ENCODE data around the gene DNAJC18. TPM values are rescaled to one million over a fixed set of nuclear protein-coding genes. Genes with fewer than 3 reads are reported as not detected.

DNAJC18 gene
- total and polyA plus RNA-seq, 2 experiments from 2014 or later = 10.6 to 14.4 TPM

DNA sequence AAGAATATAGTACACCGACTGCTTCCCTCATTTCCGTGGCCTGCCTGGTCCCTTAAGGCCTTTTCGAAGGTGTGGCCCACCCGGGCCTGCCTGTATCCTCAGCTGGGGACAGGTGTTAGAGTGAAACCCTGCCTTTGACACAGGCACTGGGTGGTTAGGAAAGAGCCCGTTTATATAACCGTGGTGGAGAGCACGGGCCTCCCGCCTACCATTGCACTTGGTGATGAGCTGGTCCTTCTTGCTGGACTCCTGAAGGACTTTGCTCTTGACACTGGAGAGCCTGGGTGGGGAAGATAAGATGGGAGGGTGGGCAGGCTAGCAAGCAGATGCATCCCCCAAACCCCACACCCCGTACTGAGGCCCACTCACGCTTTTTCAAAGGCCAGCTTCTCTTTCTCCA, 37.8 kb downstream of the DNAJC18 start:
- 91% methylated on average over 8 of the region's 10 CpGs for WGBS (ENCODE audit: low lambda C conversion rate, missing lambda C conversion rate)
- H3K4me2 ChIP-seq = no peak overlapping the region

DNA sequence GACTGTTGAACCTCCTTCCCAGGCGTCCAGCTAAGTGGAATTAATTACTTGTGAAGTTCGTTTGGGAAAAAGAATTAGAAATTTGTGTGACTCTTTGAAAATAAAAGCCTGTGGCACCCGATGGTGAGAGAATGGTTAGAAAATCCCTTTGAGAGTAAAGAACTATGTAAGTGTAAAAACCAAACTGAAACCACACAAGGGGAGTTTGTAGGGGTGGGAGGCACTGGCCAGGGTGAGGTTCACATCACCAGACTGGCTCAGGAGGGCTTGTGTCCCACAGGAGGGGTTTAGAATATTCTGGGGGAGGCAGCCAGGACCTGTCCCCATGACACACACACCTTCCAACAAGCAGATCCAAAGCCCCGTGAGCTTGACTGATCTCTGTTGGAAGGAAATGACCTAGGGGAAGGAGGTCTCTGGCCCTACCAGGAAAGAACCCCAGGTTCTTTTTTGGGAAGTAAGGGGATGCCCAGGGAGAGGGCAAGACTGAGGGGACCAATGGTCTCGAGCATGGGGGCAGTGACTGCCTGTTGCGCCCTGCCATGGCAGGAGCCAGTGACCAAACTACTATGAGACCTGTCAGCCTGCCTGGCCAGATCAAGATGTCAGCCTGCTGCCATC, 39.7 kb downstream of the DNAJC18 start:
- Histone ChIP-seq H3K4me2 (no peak overlapping the region), H3K27ac (no peak overlapping the region), H3K4me1 (ENCODE audit: insufficient read depth) (peaks cover 7% of the 10 kb centered on the region), H3K9me2 (replicated peaks; ENCODE audit: insufficient read depth) (no peaks in the 10 kb centered on the region), H2AFZ (no peak overlapping the region), H3K79me2 (no peaks in the 10 kb centered on the region), H3K27me3 (peaks cover 9% of the 10 kb centered on the region), H3K9me3 (ENCODE audit: low read depth) (no peaks in the 10 kb centered on the region), H3K36me3 (replicated peaks; ENCODE audit: insufficient read depth, low read depth) (no peaks in the 10 kb centered on the region), H3K4me3 (no peak overlapping the region), H4K20me1 (ENCODE audit: insufficient read depth, poor library complexity, severe bottlenecking) (no peaks in the 10 kb centered on the region)
- TF ChIP-seq EZH2 (IDR thresholded peaks at IDR 0.05; ENCODE audit: borderline replicate concordance) (no peak), EZH2phosphoT487 (IDR thresholded peaks at IDR 0.05; ENCODE audit: low read depth, severe bottlenecking, unreplicated experiment) (no peak)
- TF ChIP-seq, protein P1, sequence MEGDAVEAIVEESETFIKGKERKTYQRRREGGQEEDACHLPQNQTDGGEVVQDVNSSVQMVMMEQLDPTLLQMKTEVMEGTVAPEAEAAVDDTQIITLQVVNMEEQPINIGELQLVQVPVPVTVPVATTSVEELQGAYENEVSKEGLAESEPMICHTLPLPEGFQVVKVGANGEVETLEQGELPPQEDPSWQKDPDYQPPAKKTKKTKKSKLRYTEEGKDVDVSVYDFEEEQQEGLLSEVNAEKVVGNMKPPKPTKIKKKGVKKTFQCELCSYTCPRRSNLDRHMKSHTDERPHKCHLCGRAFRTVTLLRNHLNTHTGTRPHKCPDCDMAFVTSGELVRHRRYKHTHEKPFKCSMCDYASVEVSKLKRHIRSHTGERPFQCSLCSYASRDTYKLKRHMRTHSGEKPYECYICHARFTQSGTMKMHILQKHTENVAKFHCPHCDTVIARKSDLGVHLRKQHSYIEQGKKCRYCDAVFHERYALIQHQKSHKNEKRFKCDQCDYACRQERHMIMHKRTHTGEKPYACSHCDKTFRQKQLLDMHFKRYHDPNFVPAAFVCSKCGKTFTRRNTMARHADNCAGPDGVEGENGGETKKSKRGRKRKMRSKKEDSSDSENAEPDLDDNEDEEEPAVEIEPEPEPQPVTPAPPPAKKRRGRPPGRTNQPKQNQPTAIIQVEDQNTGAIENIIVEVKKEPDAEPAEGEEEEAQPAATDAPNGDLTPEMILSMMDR (IDR thresholded peaks at IDR 0.05; ENCODE audit: poor library complexity) = no peak
- DNase-seq (ENCODE audit: low spot score) = no peak
- 90% methylated on average over 6 of the region's 6 CpGs for WGBS (ENCODE audit: low lambda C conversion rate, missing lambda C conversion rate)

More for the DNA sequence above, 37.8 kb downstream of the DNAJC18 start:
- peaks cover 6% of the 10 kb centered on the region for H3K4me1 ChIP-seq (ENCODE audit: insufficient read depth)
- no peak overlapping the region for H3K27ac ChIP-seq
- no peak overlapping the region for H3K4me3 ChIP-seq
- no peaks in the 10 kb centered on the region for H4K20me1 ChIP-seq (ENCODE audit: insufficient read depth, poor library complexity, severe bottlenecking)
- no peak overlapping the region for H2AFZ ChIP-seq
- no peak for TF ChIP-seq EZH2phosphoT487 (IDR thresholded peaks at IDR 0.05; ENCODE audit: low read depth, severe bottlenecking, unreplicated experiment)
- TF ChIP-seq EZH2 (IDR thresholded peaks at IDR 0.05; ENCODE audit: borderline replicate concordance) = no peak
- TF ChIP-seq, protein P1 (IDR thresholded peaks at IDR 0.05; ENCODE audit: poor library complexity) = no peak
- no peaks in the 10 kb centered on the region for H3K36me3 ChIP-seq (replicated peaks; ENCODE audit: insufficient read depth, low read depth)
- no peaks in the 10 kb centered on the region for H3K9me2 ChIP-seq (replicated peaks; ENCODE audit: insufficient read depth)
- no peak for DNase-seq (ENCODE audit: low spot score)
- H3K27me3 ChIP-seq = no peaks in the 10 kb centered on the region
- no peaks in the 10 kb centered on the region for H3K9me3 ChIP-seq (ENCODE audit: low read depth)
- no peaks in the 10 kb centered on the region for H3K79me2 ChIP-seq

- H2AFZ ChIP-seq = no peak overlapping the region
- H3K4me1 ChIP-seq (ENCODE audit: insufficient read depth) = peaks cover 8% of the 10 kb centered on the region
- no peaks in the 10 kb centered on the region for H4K20me1 ChIP-seq (ENCODE audit: insufficient read depth, poor library complexity, severe bottlenecking)
- H3K27ac ChIP-seq = no peak overlapping the region
- no peaks in the 10 kb centered on the region for H3K9me2 ChIP-seq (replicated peaks; ENCODE audit: insufficient read depth)
- no peaks in the 10 kb centered on the region for H3K79me2 ChIP-seq
- H3K4me2 ChIP-seq = no peak overlapping the region
- no peaks in the 10 kb centered on the region for H3K9me3 ChIP-seq (ENCODE audit: low read depth)
- 77% methylated on average over 6 of the region's 6 CpGs for WGBS (ENCODE audit: low lambda C conversion rate, missing lambda C conversion rate)
- H3K27me3 ChIP-seq = peaks cover 22% of the 10 kb centered on the region
- H3K4me3 ChIP-seq = no peak overlapping the region
- DNase-seq (ENCODE audit: low spot score) = no peak
- no peaks in the 10 kb centered on the region for H3K36me3 ChIP-seq (replicated peaks; ENCODE audit: insufficient read depth, low read depth)
- TF ChIP-seq, protein P1 (IDR thresholded peaks at IDR 0.05; ENCODE audit: poor library complexity) = no peak
- TF ChIP-seq EZH2 (IDR thresholded peaks at IDR 0.05; ENCODE audit: borderline replicate concordance) = no peak
Observed at GRCh38 chr5:139397921-139398320, 41.4 kb downstream of the DNAJC18 start.

All from hepatocyte (in vitro differentiated cells).